ENCODE measurements around the gene TDRD10. TPM values are rescaled to one million over a fixed set of nuclear protein-coding genes. Genes with fewer than 3 reads are reported as not detected.

The TDRD10 gene
- total and polyA plus RNA-seq, 2 of the 4 experiments (the other 2 are of a cell fraction), result not detected

GRCh38 chr1:154578058-154578418 lies 76.0 kb downstream of the TDRD10 start:
- Histone ChIP-seq H3K9me1 (ENCODE audit: insufficient read depth, low read length) (peaks cover 12% of the 10 kb centered on the region), H2AK9ac (replicated peaks; ENCODE audit: low read depth, low read length, poor library complexity) (no peak overlapping the region), H3K23ac (ENCODE audit: low read depth, low read length) (no peak overlapping the region), H3K56ac (ENCODE audit: extremely low read depth, insufficient read depth, low read length) (no peak overlapping the region), H3K14ac (replicated peaks; ENCODE audit: low read depth, low read length) (no peak overlapping the region), H3K4ac (ENCODE audit: low read depth, low read length) (no peak overlapping the region), H3K4me2 (ENCODE audit: low read depth, low read length) (no peak overlapping the region), H3K9me3 (ENCODE audit: control insufficient read depth, insufficient read depth, low read length) (no peaks in the 10 kb centered on the region), H2BK20ac (ENCODE audit: low read depth, low read length) (no peak overlapping the region), H2AFZ (replicated peaks; ENCODE audit: low read length, poor library complexity) (no peak overlapping the region), H3K27ac (ENCODE audit: insufficient read depth, low read length) (no peak overlapping the region), H4K8ac (ENCODE audit: low read depth in 2 of 2, low read length in 2 of 2) (no peak overlapping the region), H4K5ac (ENCODE audit: low read depth, low read length) (no peak overlapping the region), H4K20me1 (ENCODE audit: insufficient read depth, low read length) (peaks cover 16% of the 10 kb centered on the region), H3K9ac (ENCODE audit: low read depth, low read length) (no peak overlapping the region), H3K4me3 (ENCODE audit: insufficient read depth, low read depth, low read length) (no peak overlapping the region), H3K4me1 (ENCODE audit: control insufficient read depth, insufficient read depth, low read length) (peaks cover 4% of the 10 kb centered on the region; the same call in 1 of the 2 replicates), H3K36me3 (ENCODE audit: control insufficient read depth, insufficient read depth, low read length) (peaks cover 44% of the 10 kb centered on the region), H3K27me3 (ENCODE audit: control insufficient read depth, insufficient read depth, low read length) (peaks cover 4% of the 10 kb centered on the region; the same call in 1 of the 2 replicates), H2BK5ac (ENCODE audit: low read depth, low read length, poor library complexity, severe bottlenecking) (no peak overlapping the region), H2BK120ac (ENCODE audit: low read depth, low read length) (no peak overlapping the region), H3K18ac (ENCODE audit: low read depth, low read length) (no peak overlapping the region), H2AK5ac (ENCODE audit: low read depth, low read length) (no peak overlapping the region), H3K79me1 (ENCODE audit: low read depth in 1 of 2, low read length in 2 of 2) (peaks cover 0 to 7% of the 10 kb centered on the region in 2 experiments; a peak in 2 of 4 replicates), H4K91ac (ENCODE audit: insufficient read depth, low read depth, low read length) (no peak overlapping the region), H2BK15ac (ENCODE audit: low read depth, low read length) (no peak overlapping the region)
- BruUV-seq (replicated peaks), result no TSS peak
- CTCF ChIA-PET, result no interaction called here
- no peak for DNase-seq
- intact Hi-C loops (cut with micrococcal nuclease) (no loop called here), dilution Hi-C loops (cut with HindIII; ENCODE audit: low sequenced_read_pairs, unreplicated experiment) (no loop called here), in situ Hi-C loops (cut with MboI; ENCODE audit: low sequenced_read_pairs) (no loop called here)
- POLR2A ChIA-PET (ENCODE audit: unreplicated experiment), result no interaction called here
- ATAC-seq (ENCODE audit: low read depth), result 0 out of 2 replicates have a peak, but pooled peaks have one; percentile 16
- no CpG with 5 or more reads among the region's 6 CpGs for WGBS, 2 experiments (ENCODE audit: extremely low coverage in 2 of 2, insufficient read length in 1 of 2)
- no peak for TF ChIP-seq CEBPB (IDR thresholded peaks at IDR 0.05; ENCODE audit: low read depth, low read length)
- TF ChIP-seq USF2 (IDR thresholded peaks at IDR 0.05; ENCODE audit: low read depth, low read length), result no peak
- TF ChIP-seq SMC3 (IDR thresholded peaks at IDR 0.05; ENCODE audit: low read depth, low read length), result no peak
- no peak for TF ChIP-seq RCOR1 (IDR thresholded peaks at IDR 0.05; ENCODE audit: insufficient replicate concordance, low read length)
- no peak for TF ChIP-seq ELK1 (IDR thresholded peaks at IDR 0.05; ENCODE audit: borderline replicate concordance, low read depth, low read length)
- TF ChIP-seq CTCF (conservative IDR thresholded peaks at IDR 0.05; ENCODE audit: low read depth, low read length), result no peak
- TF ChIP-seq RAD21 (IDR thresholded peaks at IDR 0.05; ENCODE audit: low read length), result no peak
- no peak for TF ChIP-seq MAFK (IDR thresholded peaks at IDR 0.05; ENCODE audit: low read depth, low read length)
- no peak for TF ChIP-seq NFE2L2 (IDR thresholded peaks at IDR 0.05; ENCODE audit: low read depth, low read length)
- TF ChIP-seq MXI1 (IDR thresholded peaks at IDR 0.05; ENCODE audit: borderline replicate concordance, low read depth, low read length), result no peak
- no peak for TF ChIP-seq RFX5 (IDR thresholded peaks at IDR 0.05; ENCODE audit: low read depth, low read length)
- TF ChIP-seq CHD1 (IDR thresholded peaks at IDR 0.05; ENCODE audit: low read depth, low read length), result no peak
- TF ChIP-seq BHLHE40 (IDR thresholded peaks at IDR 0.05; ENCODE audit: low read depth, low read length), result no peak
- no peak for TF ChIP-seq MAZ (IDR thresholded peaks at IDR 0.05; ENCODE audit: borderline replicate concordance, low read depth, low read length)
- no peak for TF ChIP-seq POLR2A (IDR thresholded peaks at IDR 0.05; ENCODE audit: low read depth, low read length)
- TF ChIP-seq FOS (IDR thresholded peaks at IDR 0.05; ENCODE audit: low read depth, low read length), result no peak

Data from IMR-90 (cell line).